GM12864 (cell line): ENCODE measurements around the gene AXIN1.

Source experiments
- DNase-seq: peaks from one replicate; pipeline ENCODE4 v3.0.0-alpha.2; 2011; ENCODE audit warnings: low read depth
- H3K4me3 ChIP-seq: 2 replicates; pipeline ENCODE4 v1.5.1; 2011; ENCODE audit warnings: mild to moderate bottlenecking, low read depth, low read length, control low read depth
- CTCF ChIP-seq: IDR thresholded peaks from 2 replicates; pipeline ENCODE4 v1.5.1; 2011; ENCODE audit warnings: low read depth, mild to moderate bottlenecking, moderate library complexity, low read length, control low read depth, inconsistent platforms; ENCODE audit errors: missing control alignments

The AXIN1 gene

GRCh38 chr16:371515-372301 lies 19.2 kb upstream of the AXIN1 start:
- TF ChIP-seq CTCF, result no peak
- no peak overlapping the region for H3K4me3 ChIP-seq
- DNase-seq, result no peak

- TF ChIP-seq CTCF, result no peak
- H3K4me3 ChIP-seq, result peak overlapping the region; percentile 38; the same call in 1 of the 2 replicates
- DNase-seq, result no peak
Measured at GRCh38 chr16:370979-371514, 18.5 kb upstream of the AXIN1 start.

GRCh38 chr16:370443-370842 lies 17.9 kb upstream of the AXIN1 start, which contains the start of gene MRPL28:
TSS of gene MRPL28 (minus strand) at chr16:370538. CDS start at chr16:370218, 320 bp downstream.
- no peak for TF ChIP-seq CTCF
- DNase-seq, result peak; percentile 85
- H3K4me3 ChIP-seq, result peak within 1 kb of the TSS; percentile 55

DNA sequence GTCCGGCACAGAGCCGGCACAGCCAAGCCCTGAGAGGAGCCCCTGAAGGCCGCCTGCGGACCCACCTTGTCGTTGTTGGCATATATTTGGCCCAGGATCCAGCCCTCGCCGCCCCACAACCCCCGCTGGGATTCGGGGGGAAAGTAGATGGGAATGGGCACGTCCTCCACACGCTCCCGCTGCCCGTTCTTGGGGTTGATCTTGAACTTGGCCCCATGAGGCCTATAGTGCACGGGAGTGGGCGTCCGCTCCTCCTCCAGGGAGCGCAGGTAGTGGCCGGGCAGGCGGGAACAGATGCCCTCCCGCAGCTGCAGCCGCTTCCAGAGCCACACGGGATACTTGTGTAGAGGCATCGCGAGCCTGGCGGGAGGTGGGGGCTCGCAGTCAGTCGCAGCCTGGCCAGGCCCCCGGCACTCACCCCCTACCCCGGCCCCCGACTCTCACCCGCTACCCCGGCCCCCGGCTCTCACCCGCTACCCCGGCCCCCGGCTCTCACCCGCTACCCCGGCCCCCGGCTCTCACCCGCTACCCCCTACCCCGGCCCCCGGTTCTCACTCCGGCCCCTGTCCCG lies 17.4 kb upstream of the AXIN1 start:
- peak overlapping the region; percentile 55 for H3K4me3 ChIP-seq
- TF ChIP-seq CTCF, result no peak
- no peak for DNase-seq

- no peak for TF ChIP-seq CTCF
- peak overlapping the region; percentile 55 for H3K4me3 ChIP-seq
Measured at GRCh38 chr16:369275-369865, 16.8 kb upstream of the AXIN1 start.

GRCh38 chr16:368388-369158 lies 16.1 kb upstream of the AXIN1 start:
- TF ChIP-seq CTCF, result no peak
- DNase-seq, result no peak
- no peak overlapping the region for H3K4me3 ChIP-seq

More at GRCh38 chr16:369275-369865, 16.8 kb upstream of the AXIN1 start:
- no peak for DNase-seq
